SK-N-SH (cell line): ENCODE measurements around the gene KIF20B. TPM values are rescaled to one million over a fixed set of nuclear protein-coding genes. Genes with fewer than 3 reads are reported as not detected.

Source experiments
- CTCF ChIA-PET: fragments of 300-600, 350-600 bp; formaldehyde crosslinking; extraction: SDS; loops from one replicate; lab custom pipeline; 2021; lab: Yijun Ruan, JAX
- POLR2A ChIA-PET: fragments of 350-600 bp; sonication (Branson Sonifier 250); formaldehyde crosslinking; extraction: SDS; loops from one replicate; lab custom pipeline; 2020; ENCODE audit warnings: antibody characterized with exemption, inconsistent platforms; lab: Yijun Ruan, JAX
- DNase-seq: peaks from one replicate; pipeline ENCODE4 v3.0.0; 2012
- H2AFZ ChIP-seq: fragments of 200-600 bp; sonication (generic); 2 replicates; pipeline ENCODE4 v1.8.1; 2016; ENCODE audit warnings: antibody characterized with exemption, mild to moderate bottlenecking, low read depth
- H3F3A ChIP-seq: fragments of 200-600 bp; sonication (generic); replicated peaks from 2 replicates; pipeline ENCODE3; 2016; ENCODE audit warnings: antibody characterized with exemption, mild to moderate bottlenecking; ENCODE audit not compliant: insufficient read depth
- H3K27ac ChIP-seq, 2 experiments: fragments of 200-500 bp in 1 of 2; fragments of 200-600 bp in 1 of 2; sonication (Bioruptor generic) in 1 of 2; sonication (generic), shearing (Covaris generic) in 1 of 2; 2 replicates each; pipeline versions ENCODE4 v1.5.1 to v1.6.1; 2014 to 2016; ENCODE audit warnings: low read depth in 2 of 2, inconsistent platforms in 1 of 2, low read length in 1 of 2, mild to moderate bottlenecking in 1 of 2, mixed read lengths in 1 of 2
- H3K27me3 ChIP-seq: fragments of 200-600 bp; sonication (generic), shearing (Covaris generic); 2 replicates; pipeline ENCODE4 v1.6.1; 2016; ENCODE audit warnings: mixed run types; ENCODE audit not compliant: insufficient read depth
- H3K36me3 ChIP-seq, 2 experiments: fragments of 200-500 bp in 1 of 2; fragments of 200-600 bp in 1 of 2; sonication (Bioruptor generic) in 1 of 2; sonication (generic) in 1 of 2; replicated peaks in 1 of 2; 2 replicates each; pipeline versions ENCODE3 to v1.5.1; 2014 to 2016; ENCODE audit warnings: low read length in 1 of 2, mild to moderate bottlenecking in 1 of 2; ENCODE audit not compliant: insufficient read depth in 2 of 2, control insufficient read depth in 1 of 2
- H3K4me1 ChIP-seq, 2 experiments: fragments of 200-500 bp in 1 of 2; fragments of 200-600 bp in 1 of 2; sonication (Bioruptor generic) in 1 of 2; sonication (generic), shearing (Covaris generic) in 1 of 2; 2 replicates each; pipeline versions ENCODE4 v1.5.1 to v1.6.1; 2014 to 2016; ENCODE audit warnings: low read depth in 1 of 2, low read length in 1 of 2, mixed run types in 1 of 2; ENCODE audit not compliant: insufficient read depth in 2 of 2, control insufficient read depth in 1 of 2
- H3K4me2 ChIP-seq: fragments of 200-600 bp; sonication (generic), shearing (Covaris generic); 2 replicates; pipeline ENCODE4 v1.6.1; 2017; ENCODE audit warnings: mixed run types
- H3K4me3 ChIP-seq, 2 experiments: fragments of 200-500 bp in 1 of 2; fragments of 200-600 bp in 1 of 2; sonication (Bioruptor generic) in 1 of 2; sonication (generic), shearing (Covaris generic) in 1 of 2; 2 replicates each; pipeline versions ENCODE4 v1.5.1 to v1.8.1; 2014 to 2016; ENCODE audit warnings: low read depth in 2 of 2, inconsistent platforms in 1 of 2, low read length in 1 of 2, mild to moderate bottlenecking in 1 of 2, mixed read lengths in 1 of 2, moderate library complexity in 1 of 2
- H3K79me2 ChIP-seq: fragments of 200-600 bp; sonication (generic); 2 replicates; pipeline ENCODE4 v1.8.1; 2017; ENCODE audit warnings: mild to moderate bottlenecking; ENCODE audit not compliant: insufficient read depth
- H3K9ac ChIP-seq: fragments of 200-600 bp; sonication (generic); 2 replicates; pipeline ENCODE4 v1.6.1; 2017; ENCODE audit warnings: mixed run types
- H3K9me2 ChIP-seq: fragments of 200-600 bp; sonication (generic); 2 replicates; pipeline ENCODE4 v1.6.1; 2017; ENCODE audit warnings: mixed run types
- H3K9me3 ChIP-seq: fragments of 200-600 bp; sonication (generic); 2 replicates; pipeline ENCODE4 v1.6.1; 2017; ENCODE audit warnings: mixed run types, mild to moderate bottlenecking, moderate library complexity
- H4K20me1 ChIP-seq: fragments of 200-600 bp; sonication (generic); 2 replicates; pipeline ENCODE4 v1.6.1; 2017; ENCODE audit warnings: mild to moderate bottlenecking, mixed run types; ENCODE audit not compliant: insufficient read depth
- CTCF ChIP-seq: fragments of 200-600 bp; sonication (generic); IDR thresholded peaks from 2 replicates; pipeline ENCODE4 v1.6.1; 2017; ENCODE audit warnings: antibody characterized with exemption, mild to moderate bottlenecking, moderate library complexity
- ELF1 ChIP-seq: IDR thresholded peaks from 2 replicates; pipeline ENCODE4 v1.4.0; 2012
- EP300 ChIP-seq, 2 experiments: IDR thresholded peaks; 2 replicates each; pipeline versions ENCODE4 v1.4.0 to v1.6.1; 2012; ENCODE audit warnings: borderline replicate concordance in 1 of 2, low read depth in 1 of 2, low read length in 1 of 2
- EZH2phosphoT487 ChIP-seq: fragments of 200-600 bp; sonication (generic); IDR thresholded peaks from 2 replicates; pipeline ENCODE4 v1.6.1; 2017; ENCODE audit warnings: low read depth, mixed run types, mild to moderate bottlenecking, antibody characterized with exemption, moderate library complexity, borderline replicate concordance
- IRF3 ChIP-seq: fragments of 150-350 bp; IDR thresholded peaks from 2 replicates; pipeline ENCODE4 v1.6.1; 2016; ENCODE audit warnings: mild to moderate bottlenecking, low read depth, low read length
- JUND ChIP-seq: IDR thresholded peaks from 2 replicates; pipeline ENCODE4 v1.4.0; 2012
- NRF1 ChIP-seq: IDR thresholded peaks from 2 replicates; pipeline ENCODE4 v1.6.1; 2012; ENCODE audit warnings: low read depth, mild to moderate bottlenecking, low read length
- POLR2AphosphoS5 ChIP-seq: IDR thresholded peaks from 2 replicates; pipeline ENCODE4 v1.6.1; 2012; ENCODE audit warnings: low read depth, low read length
- RAD21 ChIP-seq: IDR thresholded peaks from 2 replicates; pipeline ENCODE4 v1.6.1; 2012; ENCODE audit warnings: mild to moderate bottlenecking, low read length
- RCOR1 ChIP-seq: fragments of 150-350 bp; IDR thresholded peaks from 2 replicates; pipeline ENCODE4 v1.6.1; 2017; ENCODE audit warnings: antibody characterized with exemption, low read length
- REST ChIP-seq: IDR thresholded peaks from 2 replicates; pipeline ENCODE4 v1.6.1; 2012; ENCODE audit warnings: mild to moderate bottlenecking, low read depth, low read length, moderate library complexity
- RFX5 ChIP-seq: IDR thresholded peaks from 2 replicates; pipeline ENCODE4 v1.6.1; 2012; ENCODE audit warnings: mild to moderate bottlenecking, improper control_type of control experiment, low read length
- SMC3 ChIP-seq: IDR thresholded peaks from 2 replicates; pipeline ENCODE4 v1.6.1; 2012; ENCODE audit warnings: low read depth, low read length, improper control_type of control experiment
- USF1 ChIP-seq: IDR thresholded peaks from 2 replicates; pipeline ENCODE4 v1.4.0; 2012; ENCODE audit warnings: low read depth, borderline replicate concordance
- ZBTB33 ChIP-seq: IDR thresholded peaks from 2 replicates; pipeline ENCODE4 v1.4.0; 2012; ENCODE audit warnings: low read depth, borderline replicate concordance
- WGBS: methylation state at CpG from one replicate; pipeline ENCODE4 v1.1.6; 2017; ENCODE audit warnings: low lambda C conversion rate; 5-methylcytosine and 5-hydroxymethylcytosine counted together
- polyA plus RNA-seq, 3 experiments: library from polyadenylated mRNA; depleted of rRNA; stranded (reverse); fragments of >200 nt; gene quantifications; 2 replicates each; pipeline ENCODE4 v1.2.3, GENCODE V29; 2012

KIF20B gene
- polyA plus RNA-seq, 1 of the 3 experiments (the other 2 are of a cell fraction): 1.5 TPM

- peak overlapping the region; percentile 54 for H2AFZ ChIP-seq
- ChIA-PET CTCF (no interaction called here), POLR2A (no interaction called here)
- peaks cover 2 to 32% of the 10 kb centered on the region in 2 experiments for H3K36me3 ChIP-seq
- TF ChIP-seq RCOR1 (no peak), NRF1 (no peak), REST (no peak), EP300 (IDR thresholded peaks at IDR 0.05; ENCODE audit: borderline replicate concordance in 1 of 2, low read depth in 1 of 2, low read length in 1 of 2) (no peak), ELF1 (no peak), RAD21 (no peak), EZH2phosphoT487 (no peak), RFX5 (no peak)
- H3K4me3 ChIP-seq: no peak overlapping the region
- H3K9ac ChIP-seq: no peak overlapping the region
- H3K27ac ChIP-seq: no peak overlapping the region
- H3K9me2 ChIP-seq: no peaks in the 10 kb centered on the region
- DNase-seq: no peak
- H3K9me3 ChIP-seq: no peaks in the 10 kb centered on the region
- peaks cover 76% of the 10 kb centered on the region for H3K79me2 ChIP-seq
- no peak overlapping the region for H3K4me2 ChIP-seq
- 0 out of 2 replicates have a peak, but pooled peaks cover 4% of the 10 kb centered on the region for H4K20me1 ChIP-seq
- WGBS: 91% methylated on average over 3 of the region's 3 CpGs
- H3K4me1 ChIP-seq: peaks cover 0 to 21% of the 10 kb centered on the region in 2 experiments; a peak in 2 of 4 replicates
- no peaks in the 10 kb centered on the region for H3K27me3 ChIP-seq
- H3F3A ChIP-seq: peaks cover 10% of the 10 kb centered on the region
Measured at GRCh38 chr10:89710753-89711152, 9.4 kb downstream of the KIF20B start.

- H2AFZ ChIP-seq: no peak overlapping the region
- CTCF ChIA-PET: interaction anchor here (1.7 to 2.1 kb wide), 2 partner anchors 14 to 34 kb away, joined by 4 to 7 read pairs; partner anchors contain the start of gene KIF20B
- H3K27ac ChIP-seq: no peak overlapping the region
- no peaks in the 10 kb centered on the region for H3K9me2 ChIP-seq
- no peaks in the 10 kb centered on the region for H3K4me1 ChIP-seq
- no peak overlapping the region for H3K4me2 ChIP-seq
- 91% methylated on average over 3 of the region's 3 CpGs for WGBS
- DNase-seq: no peak
- H3K79me2 ChIP-seq: 0 out of 2 replicates have a peak, but pooled peaks cover 3% of the 10 kb centered on the region
- H3K9ac ChIP-seq: no peak overlapping the region
- no peaks in the 10 kb centered on the region for H4K20me1 ChIP-seq
- H3K4me3 ChIP-seq: no peak overlapping the region
- H3K36me3 ChIP-seq: peaks cover 17 to 40% of the 10 kb centered on the region in 2 experiments
- no peaks in the 10 kb centered on the region for H3K9me3 ChIP-seq
- no peaks in the 10 kb centered on the region for H3K27me3 ChIP-seq
- POLR2A ChIA-PET: no interaction called here
- no peaks in the 10 kb centered on the region for H3F3A ChIP-seq
- no peak for TF ChIP-seq POLR2AphosphoS5
- TF ChIP-seq ZBTB33: no peak
- TF ChIP-seq JUND: no peak
- TF ChIP-seq IRF3: no peak
- no peak for TF ChIP-seq CTCF
- no peak for TF ChIP-seq USF1
- no peak for TF ChIP-seq SMC3
- no peak for TF ChIP-seq EP300 (IDR thresholded peaks at IDR 0.05; ENCODE audit: borderline replicate concordance in 1 of 2, low read depth in 1 of 2, low read length in 1 of 2)
Measured at GRCh38 chr10:89734616-89735015, 33.2 kb downstream of the KIF20B start.
